ENCODE results near the gene CALD1.

DNA sequence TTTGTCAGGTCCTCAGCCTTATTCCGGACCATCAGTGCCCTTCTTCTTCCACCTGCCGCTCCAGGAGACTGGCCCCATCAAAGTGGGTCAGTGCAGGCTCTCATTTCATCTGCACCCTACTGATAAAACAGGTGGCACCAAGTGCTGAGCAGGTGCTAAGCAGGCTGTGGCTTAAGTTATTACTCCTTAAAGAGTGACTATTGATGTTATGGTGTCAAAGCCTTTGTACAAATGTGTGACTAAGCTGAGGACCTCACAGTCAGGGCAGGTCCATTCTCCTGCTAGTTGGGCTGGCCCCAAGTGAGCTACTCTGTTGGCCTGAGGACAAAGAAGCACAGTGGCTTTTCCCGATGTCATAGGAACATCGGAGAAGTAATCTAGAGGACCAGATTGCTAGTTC, 11.2 kb upstream of the CALD1 start:
- TF ChIP-seq, protein P1, sequence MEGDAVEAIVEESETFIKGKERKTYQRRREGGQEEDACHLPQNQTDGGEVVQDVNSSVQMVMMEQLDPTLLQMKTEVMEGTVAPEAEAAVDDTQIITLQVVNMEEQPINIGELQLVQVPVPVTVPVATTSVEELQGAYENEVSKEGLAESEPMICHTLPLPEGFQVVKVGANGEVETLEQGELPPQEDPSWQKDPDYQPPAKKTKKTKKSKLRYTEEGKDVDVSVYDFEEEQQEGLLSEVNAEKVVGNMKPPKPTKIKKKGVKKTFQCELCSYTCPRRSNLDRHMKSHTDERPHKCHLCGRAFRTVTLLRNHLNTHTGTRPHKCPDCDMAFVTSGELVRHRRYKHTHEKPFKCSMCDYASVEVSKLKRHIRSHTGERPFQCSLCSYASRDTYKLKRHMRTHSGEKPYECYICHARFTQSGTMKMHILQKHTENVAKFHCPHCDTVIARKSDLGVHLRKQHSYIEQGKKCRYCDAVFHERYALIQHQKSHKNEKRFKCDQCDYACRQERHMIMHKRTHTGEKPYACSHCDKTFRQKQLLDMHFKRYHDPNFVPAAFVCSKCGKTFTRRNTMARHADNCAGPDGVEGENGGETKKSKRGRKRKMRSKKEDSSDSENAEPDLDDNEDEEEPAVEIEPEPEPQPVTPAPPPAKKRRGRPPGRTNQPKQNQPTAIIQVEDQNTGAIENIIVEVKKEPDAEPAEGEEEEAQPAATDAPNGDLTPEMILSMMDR (IDR thresholded peaks at IDR 0.05) = no peak
- TF ChIP-seq POLR2A (IDR thresholded peaks at IDR 0.05) = no peak
